SK-N-SH (cell line): ENCODE measurements around the gene HSD17B11. TPM values are rescaled to one million over a fixed set of nuclear protein-coding genes. Genes with fewer than 3 reads are reported as not detected.
A peak's percentile ranks its signal among the peaks of the same experiment; 100 is the strongest.

ENCODE experiments used
- CTCF ChIA-PET: fragments of 300-600, 350-600 bp; formaldehyde crosslinking; extraction: SDS; loops from one replicate; lab custom pipeline; 2021; lab: Yijun Ruan, JAX
- POLR2A ChIA-PET: fragments of 350-600 bp; sonication (Branson Sonifier 250); formaldehyde crosslinking; extraction: SDS; loops from one replicate; lab custom pipeline; 2020; ENCODE audit warnings: antibody characterized with exemption, inconsistent platforms; lab: Yijun Ruan, JAX
- DNase-seq: peaks from one replicate; pipeline ENCODE4 v3.0.0; 2012
- H2AFZ ChIP-seq: fragments of 200-600 bp; sonication (generic); 2 replicates; pipeline ENCODE4 v1.8.1; 2016; ENCODE audit warnings: antibody characterized with exemption, mild to moderate bottlenecking, low read depth
- H3F3A ChIP-seq: fragments of 200-600 bp; sonication (generic); replicated peaks from 2 replicates; pipeline ENCODE3; 2016; ENCODE audit warnings: antibody characterized with exemption, mild to moderate bottlenecking; ENCODE audit not compliant: insufficient read depth
- H3K27ac ChIP-seq, 2 experiments: fragments of 200-500 bp in 1 of 2; fragments of 200-600 bp in 1 of 2; sonication (Bioruptor generic) in 1 of 2; sonication (generic), shearing (Covaris generic) in 1 of 2; 2 replicates each; pipeline versions ENCODE4 v1.5.1 to v1.6.1; 2014 to 2016; ENCODE audit warnings: low read depth in 2 of 2, inconsistent platforms in 1 of 2, low read length in 1 of 2, mild to moderate bottlenecking in 1 of 2, mixed read lengths in 1 of 2
- H3K27me3 ChIP-seq: fragments of 200-600 bp; sonication (generic), shearing (Covaris generic); 2 replicates; pipeline ENCODE4 v1.6.1; 2016; ENCODE audit warnings: mixed run types; ENCODE audit not compliant: insufficient read depth
- H3K36me3 ChIP-seq, 2 experiments: fragments of 200-500 bp in 1 of 2; fragments of 200-600 bp in 1 of 2; sonication (Bioruptor generic) in 1 of 2; sonication (generic) in 1 of 2; replicated peaks in 1 of 2; 2 replicates each; pipeline versions ENCODE3 to v1.5.1; 2014 to 2016; ENCODE audit warnings: low read length in 1 of 2, mild to moderate bottlenecking in 1 of 2; ENCODE audit not compliant: insufficient read depth in 2 of 2, control insufficient read depth in 1 of 2
- H3K4me1 ChIP-seq, 2 experiments: fragments of 200-500 bp in 1 of 2; fragments of 200-600 bp in 1 of 2; sonication (Bioruptor generic) in 1 of 2; sonication (generic), shearing (Covaris generic) in 1 of 2; 2 replicates each; pipeline versions ENCODE4 v1.5.1 to v1.6.1; 2014 to 2016; ENCODE audit warnings: low read depth in 1 of 2, low read length in 1 of 2, mixed run types in 1 of 2; ENCODE audit not compliant: insufficient read depth in 2 of 2, control insufficient read depth in 1 of 2
- H3K4me2 ChIP-seq: fragments of 200-600 bp; sonication (generic), shearing (Covaris generic); 2 replicates; pipeline ENCODE4 v1.6.1; 2017; ENCODE audit warnings: mixed run types
- H3K4me3 ChIP-seq, 2 experiments: fragments of 200-500 bp in 1 of 2; fragments of 200-600 bp in 1 of 2; sonication (Bioruptor generic) in 1 of 2; sonication (generic), shearing (Covaris generic) in 1 of 2; 2 replicates each; pipeline versions ENCODE4 v1.5.1 to v1.8.1; 2014 to 2016; ENCODE audit warnings: low read depth in 2 of 2, inconsistent platforms in 1 of 2, low read length in 1 of 2, mild to moderate bottlenecking in 1 of 2, mixed read lengths in 1 of 2, moderate library complexity in 1 of 2
- H3K79me2 ChIP-seq: fragments of 200-600 bp; sonication (generic); 2 replicates; pipeline ENCODE4 v1.8.1; 2017; ENCODE audit warnings: mild to moderate bottlenecking; ENCODE audit not compliant: insufficient read depth
- H3K9ac ChIP-seq: fragments of 200-600 bp; sonication (generic); 2 replicates; pipeline ENCODE4 v1.6.1; 2017; ENCODE audit warnings: mixed run types
- H3K9me2 ChIP-seq: fragments of 200-600 bp; sonication (generic); 2 replicates; pipeline ENCODE4 v1.6.1; 2017; ENCODE audit warnings: mixed run types
- H3K9me3 ChIP-seq: fragments of 200-600 bp; sonication (generic); 2 replicates; pipeline ENCODE4 v1.6.1; 2017; ENCODE audit warnings: mixed run types, mild to moderate bottlenecking, moderate library complexity
- H4K20me1 ChIP-seq: fragments of 200-600 bp; sonication (generic); 2 replicates; pipeline ENCODE4 v1.6.1; 2017; ENCODE audit warnings: mild to moderate bottlenecking, mixed run types; ENCODE audit not compliant: insufficient read depth
- CHD2 ChIP-seq: fragments of 150-350 bp; IDR thresholded peaks from 2 replicates; pipeline ENCODE4 v1.6.1; 2018; ENCODE audit warnings: low read length; ENCODE audit not compliant: partially characterized antibody
- EP300 ChIP-seq, 2 experiments: IDR thresholded peaks; 2 replicates each; pipeline versions ENCODE4 v1.4.0 to v1.6.1; 2012; ENCODE audit warnings: borderline replicate concordance in 1 of 2, low read depth in 1 of 2, low read length in 1 of 2
- FOXJ3 ChIP-seq: sonication (generic); formaldehyde crosslinking; IDR thresholded peaks from 2 replicates; pipeline ENCODE4 v1.5.1; 2020; ENCODE audit warnings: mild to moderate bottlenecking, missing genetic modification reagents
- FOXM1 ChIP-seq: IDR thresholded peaks from 2 replicates; pipeline ENCODE4 v1.4.0; 2012; ENCODE audit warnings: low read depth, mild to moderate bottlenecking
- RCOR1 ChIP-seq: fragments of 150-350 bp; IDR thresholded peaks from 2 replicates; pipeline ENCODE4 v1.6.1; 2017; ENCODE audit warnings: antibody characterized with exemption, low read length
- RFX5 ChIP-seq: IDR thresholded peaks from 2 replicates; pipeline ENCODE4 v1.6.1; 2012; ENCODE audit warnings: mild to moderate bottlenecking, improper control_type of control experiment, low read length
- SIN3A ChIP-seq: IDR thresholded peaks from 2 replicates; pipeline ENCODE4 v1.6.1; 2012; ENCODE audit warnings: low read depth, mild to moderate bottlenecking, low read length, moderate library complexity, borderline replicate concordance
- TCF12 ChIP-seq: IDR thresholded peaks from 2 replicates; pipeline ENCODE4 v1.4.0; 2012
- USF2 ChIP-seq: fragments of 150-350 bp; IDR thresholded peaks from 2 replicates; pipeline ENCODE4 v1.6.1; 2017; ENCODE audit warnings: antibody characterized with exemption, low read length, low read depth, borderline replicate concordance
- polyA plus RNA-seq, 3 experiments: library from polyadenylated mRNA; depleted of rRNA; stranded (reverse); fragments of >200 nt; gene quantifications; 2 replicates each; pipeline ENCODE4 v1.2.3, GENCODE V29; 2012
- TF ChIP-seq, protein P1 (sequence below): IDR thresholded peaks from 2 replicates; pipeline ENCODE4 v1.4.0; 2012; ENCODE audit warnings: low read depth, borderline replicate concordance
- TF ChIP-seq, protein P2 (sequence below): IDR thresholded peaks from 2 replicates; pipeline ENCODE4; 2012
- TF ChIP-seq, protein P3 (sequence below): IDR thresholded peaks from 2 replicates; pipeline ENCODE4 v1.6.1; 2012; ENCODE audit warnings: mild to moderate bottlenecking, low read depth, low read length, moderate library complexity

The HSD17B11 gene
- polyA plus RNA-seq, 1 of the 3 experiments (the other 2 are of a cell fraction) = 13.2 TPM

DNA sequence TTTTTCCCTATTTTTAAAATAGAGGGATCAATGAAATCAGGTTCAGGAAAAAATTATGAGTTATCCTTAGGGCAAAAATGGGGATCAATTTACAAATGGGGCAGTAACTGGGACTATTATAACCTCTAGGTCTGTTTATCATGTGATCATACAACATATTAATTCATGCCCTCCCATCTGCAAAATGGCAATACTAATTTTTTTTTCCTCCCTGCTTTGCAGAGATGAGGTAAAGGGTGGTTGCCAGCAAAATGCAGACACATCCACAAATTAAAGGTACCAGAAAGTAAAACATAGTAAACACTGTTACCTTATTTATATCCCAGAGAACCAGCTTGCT is 467 bp downstream of the HSD17B11 start:
- POLR2A ChIA-PET = interaction anchor here (0.9 to 2.4 kb wide), 5 partner anchors 9 to 384 kb away, joined by 3 to 24 read pairs (median 5); partner anchors contain the start of gene NUDT9
- CTCF ChIA-PET = interaction anchor here (0.7 to 7.0 kb wide), 6 partner anchors 14 to 75 kb away, joined by 3 to 53 read pairs (median 3); partner anchors contain the start of gene NUDT9
- Histone ChIP-seq H3K4me3 (peak overlapping the region; percentile 69 to 80), H3K4me1 (peaks cover 0 to 4% of the 10 kb centered on the region in 2 experiments; a peak in 1 of 4 replicates), H3K9me2 (no peaks in the 10 kb centered on the region), H3K27ac (peak overlapping the region; percentile 83 to 96), H2AFZ (peak overlapping the region; percentile 91), H4K20me1 (no peaks in the 10 kb centered on the region), H3K27me3 (no peaks in the 10 kb centered on the region), H3K4me2 (peak overlapping the region; percentile 75), H3K9me3 (no peaks in the 10 kb centered on the region), H3K79me2 (peaks cover 51% of the 10 kb centered on the region), H3K36me3 (peaks cover 0 to 8% of the 10 kb centered on the region in 2 experiments), H3F3A (peaks cover 23% of the 10 kb centered on the region), H3K9ac (peak overlapping the region; percentile 76)
- TF ChIP-seq, protein P1, sequence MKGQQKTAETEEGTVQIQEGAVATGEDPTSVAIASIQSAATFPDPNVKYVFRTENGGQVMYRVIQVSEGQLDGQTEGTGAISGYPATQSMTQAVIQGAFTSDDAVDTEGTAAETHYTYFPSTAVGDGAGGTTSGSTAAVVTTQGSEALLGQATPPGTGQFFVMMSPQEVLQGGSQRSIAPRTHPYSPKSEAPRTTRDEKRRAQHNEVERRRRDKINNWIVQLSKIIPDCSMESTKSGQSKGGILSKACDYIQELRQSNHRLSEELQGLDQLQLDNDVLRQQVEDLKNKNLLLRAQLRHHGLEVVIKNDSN = no peak
- TF ChIP-seq RFX5 (no peak), EP300 (IDR thresholded peaks at IDR 0.05; ENCODE audit: borderline replicate concordance in 1 of 2, low read depth in 1 of 2, low read length in 1 of 2) (no peak), FOXM1 (no peak), USF2 (no peak), RCOR1 (no peak), SIN3A (no peak), FOXJ3 (CRISPR knock-in tag) (no peak), CHD2 (no peak), TCF12 (no peak)
- TF ChIP-seq, protein P2, sequence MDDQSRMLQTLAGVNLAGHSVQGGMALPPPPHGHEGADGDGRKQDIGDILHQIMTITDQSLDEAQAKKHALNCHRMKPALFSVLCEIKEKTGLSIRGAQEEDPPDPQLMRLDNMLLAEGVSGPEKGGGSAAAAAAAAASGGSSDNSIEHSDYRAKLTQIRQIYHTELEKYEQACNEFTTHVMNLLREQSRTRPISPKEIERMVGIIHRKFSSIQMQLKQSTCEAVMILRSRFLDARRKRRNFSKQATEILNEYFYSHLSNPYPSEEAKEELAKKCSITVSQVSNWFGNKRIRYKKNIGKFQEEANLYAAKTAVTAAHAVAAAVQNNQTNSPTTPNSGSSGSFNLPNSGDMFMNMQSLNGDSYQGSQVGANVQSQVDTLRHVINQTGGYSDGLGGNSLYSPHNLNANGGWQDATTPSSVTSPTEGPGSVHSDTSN = no peak
- TF ChIP-seq, protein P3, sequence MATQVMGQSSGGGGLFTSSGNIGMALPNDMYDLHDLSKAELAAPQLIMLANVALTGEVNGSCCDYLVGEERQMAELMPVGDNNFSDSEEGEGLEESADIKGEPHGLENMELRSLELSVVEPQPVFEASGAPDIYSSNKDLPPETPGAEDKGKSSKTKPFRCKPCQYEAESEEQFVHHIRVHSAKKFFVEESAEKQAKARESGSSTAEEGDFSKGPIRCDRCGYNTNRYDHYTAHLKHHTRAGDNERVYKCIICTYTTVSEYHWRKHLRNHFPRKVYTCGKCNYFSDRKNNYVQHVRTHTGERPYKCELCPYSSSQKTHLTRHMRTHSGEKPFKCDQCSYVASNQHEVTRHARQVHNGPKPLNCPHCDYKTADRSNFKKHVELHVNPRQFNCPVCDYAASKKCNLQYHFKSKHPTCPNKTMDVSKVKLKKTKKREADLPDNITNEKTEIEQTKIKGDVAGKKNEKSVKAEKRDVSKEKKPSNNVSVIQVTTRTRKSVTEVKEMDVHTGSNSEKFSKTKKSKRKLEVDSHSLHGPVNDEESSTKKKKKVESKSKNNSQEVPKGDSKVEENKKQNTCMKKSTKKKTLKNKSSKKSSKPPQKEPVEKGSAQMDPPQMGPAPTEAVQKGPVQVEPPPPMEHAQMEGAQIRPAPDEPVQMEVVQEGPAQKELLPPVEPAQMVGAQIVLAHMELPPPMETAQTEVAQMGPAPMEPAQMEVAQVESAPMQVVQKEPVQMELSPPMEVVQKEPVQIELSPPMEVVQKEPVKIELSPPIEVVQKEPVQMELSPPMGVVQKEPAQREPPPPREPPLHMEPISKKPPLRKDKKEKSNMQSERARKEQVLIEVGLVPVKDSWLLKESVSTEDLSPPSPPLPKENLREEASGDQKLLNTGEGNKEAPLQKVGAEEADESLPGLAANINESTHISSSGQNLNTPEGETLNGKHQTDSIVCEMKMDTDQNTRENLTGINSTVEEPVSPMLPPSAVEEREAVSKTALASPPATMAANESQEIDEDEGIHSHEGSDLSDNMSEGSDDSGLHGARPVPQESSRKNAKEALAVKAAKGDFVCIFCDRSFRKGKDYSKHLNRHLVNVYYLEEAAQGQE = no peak
- DNase-seq = peak; percentile 44
